22Rv1 (cell line): ENCODE results near the gene GLYATL3.

ENCODE experiments used
- H3K27ac ChIP-seq: fragments of 450-650 bp; 2 replicates; pipeline ENCODE4 v1.5.1; 2017
- ZFX ChIP-seq: fragments of 450-650 bp; IDR thresholded peaks from 2 replicates; pipeline ENCODE4 v1.6.1; 2017; ENCODE audit warnings: antibody characterized with exemption, borderline replicate concordance
- TF ChIP-seq, protein P1 (sequence below): fragments of 450-650 bp; IDR thresholded peaks from 2 replicates; pipeline ENCODE4 v1.5.1; 2017; ENCODE audit warnings: mild to moderate bottlenecking

Gene GLYATL3

GRCh38 chr6:49499623-49500022 lies at the start of gene GLYATL3:
GLYATL3 (plus strand) TSS chr6:49499923; CDS start chr6:49511991, 12,068 bp downstream.
- no peak for TF ChIP-seq ZFX
- TF ChIP-seq, protein P1, sequence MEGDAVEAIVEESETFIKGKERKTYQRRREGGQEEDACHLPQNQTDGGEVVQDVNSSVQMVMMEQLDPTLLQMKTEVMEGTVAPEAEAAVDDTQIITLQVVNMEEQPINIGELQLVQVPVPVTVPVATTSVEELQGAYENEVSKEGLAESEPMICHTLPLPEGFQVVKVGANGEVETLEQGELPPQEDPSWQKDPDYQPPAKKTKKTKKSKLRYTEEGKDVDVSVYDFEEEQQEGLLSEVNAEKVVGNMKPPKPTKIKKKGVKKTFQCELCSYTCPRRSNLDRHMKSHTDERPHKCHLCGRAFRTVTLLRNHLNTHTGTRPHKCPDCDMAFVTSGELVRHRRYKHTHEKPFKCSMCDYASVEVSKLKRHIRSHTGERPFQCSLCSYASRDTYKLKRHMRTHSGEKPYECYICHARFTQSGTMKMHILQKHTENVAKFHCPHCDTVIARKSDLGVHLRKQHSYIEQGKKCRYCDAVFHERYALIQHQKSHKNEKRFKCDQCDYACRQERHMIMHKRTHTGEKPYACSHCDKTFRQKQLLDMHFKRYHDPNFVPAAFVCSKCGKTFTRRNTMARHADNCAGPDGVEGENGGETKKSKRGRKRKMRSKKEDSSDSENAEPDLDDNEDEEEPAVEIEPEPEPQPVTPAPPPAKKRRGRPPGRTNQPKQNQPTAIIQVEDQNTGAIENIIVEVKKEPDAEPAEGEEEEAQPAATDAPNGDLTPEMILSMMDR, result no peak
- H3K27ac ChIP-seq, result no peak within 1 kb of the TSS

GRCh38 chr6:49453221-49453620 lies 46.5 kb upstream of the GLYATL3 start:
- TF ChIP-seq, protein P1, result peak; percentile 39
- TF ChIP-seq ZFX, result no peak
- no peak overlapping the region for H3K27ac ChIP-seq

- TF ChIP-seq, protein P1, result no peak
- TF ChIP-seq ZFX, result no peak
- H3K27ac ChIP-seq, result no peak overlapping the region
These were observed 44.7 kb upstream of the GLYATL3 start for GRCh38 chr6:49454787-49455709.

DNA sequence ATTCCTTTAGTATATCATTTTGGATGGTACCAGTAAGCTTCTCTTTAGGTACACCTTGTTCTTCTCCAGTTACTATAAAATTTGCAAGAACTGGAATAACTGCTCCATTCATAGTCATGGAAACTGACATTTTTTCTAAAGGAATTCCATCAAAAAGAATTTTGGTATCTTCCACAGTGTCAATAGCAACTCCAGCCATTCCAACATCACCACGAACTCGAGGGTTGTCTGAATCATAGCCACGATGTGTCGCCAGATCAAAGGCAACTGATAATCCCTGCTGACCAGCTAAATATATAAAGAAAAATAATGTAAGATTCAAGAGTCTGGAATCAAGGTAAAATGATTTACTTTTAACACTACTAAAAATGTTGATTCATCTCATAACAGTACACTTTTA lies 42.0 kb upstream of the GLYATL3 start:
- TF ChIP-seq, protein P1, result no peak
- no peak for TF ChIP-seq ZFX
- H3K27ac ChIP-seq, result no peak overlapping the region

GRCh38 chr6:49462071-49462470 lies 37.7 kb upstream of the GLYATL3 start:
- peak overlapping the region; percentile 74 for H3K27ac ChIP-seq
- TF ChIP-seq ZFX, result no peak
- TF ChIP-seq, protein P1, result no peak

GRCh38 chr6:49462599-49462926 lies 37.2 kb upstream of the GLYATL3 start:
- TF ChIP-seq ZFX, result no peak
- TF ChIP-seq, protein P1, result no peak
- H3K27ac ChIP-seq, result peak overlapping the region; percentile 74

GRCh38 chr6:49462927-49463611 lies 36.7 kb upstream of the GLYATL3 start, which contains the start of the genes CENPQ and MMUT:
CENPQ (plus strand) TSS chr6:49463370; CDS start chr6:49470177, 6,807 bp downstream.
MMUT (minus strand) TSS chr6:49463253; CDS start chr6:49459466, 3,787 bp downstream.
- TF ChIP-seq ZFX, result no peak
- TF ChIP-seq, protein P1, result no peak
- H3K27ac ChIP-seq, result peak within 1 kb of the TSS; percentile 74
